SK-N-SH treated with all-trans-retinoic acid at 6 μM for 48 hours (cell line): ENCODE measurements around the gene ERO1A.

ENCODE experiments used
- ATAC-seq: fragments of 200-7000 bp; cut with Tn5 transposase; 3 replicates; pipeline ENCODE4 v1.9.1; 2020; ENCODE audit warnings: mild to moderate bottlenecking, moderate library complexity
- ARNTL ChIP-seq: fragments of 450-650 bp; formaldehyde crosslinking; IDR thresholded peaks from 2 replicates; pipeline ENCODE4 v1.5.0; 2020; ENCODE audit warnings: low read depth, mild to moderate bottlenecking, moderate library complexity, borderline replicate concordance
- BACH2 ChIP-seq: fragments of 250-450 bp; sonication (Bioruptor Pico); IDR thresholded peaks from 2 replicates; pipeline ENCODE4 v1.9.0; 2021; ENCODE audit warnings: mild to moderate bottlenecking, borderline replicate concordance
- CREB5 ChIP-seq: fragments of 250-450 bp; sonication (Bioruptor Pico); IDR thresholded peaks from 2 replicates; pipeline ENCODE4 v1.5.1; 2020; ENCODE audit warnings: low read depth, mild to moderate bottlenecking, moderate library complexity
- CSDC2 ChIP-seq: fragments of 250-450 bp; sonication (Bioruptor Pico); IDR thresholded peaks from 2 replicates; pipeline ENCODE4 v1.5.0; 2020; ENCODE audit warnings: mild to moderate bottlenecking, moderate library complexity
- GLIS3 ChIP-seq: fragments of 250-450 bp; sonication (Bioruptor Pico); IDR thresholded peaks from 2 replicates; pipeline ENCODE4 v1.5.0; 2020; ENCODE audit warnings: mild to moderate bottlenecking, moderate library complexity
- ISL1 ChIP-seq: fragments of 250-450 bp; sonication (Bioruptor Pico); IDR thresholded peaks from 2 replicates; pipeline ENCODE4 v2.1.2; 2022; ENCODE audit warnings: mild to moderate bottlenecking, moderate library complexity
- OSR1 ChIP-seq: fragments of 250-450 bp; sonication (Bioruptor Pico); IDR thresholded peaks from 2 replicates; pipeline ENCODE4 v1.8.0; 2022; ENCODE audit warnings: moderate library complexity, mild to moderate bottlenecking, inconsistent platforms
- PATZ1 ChIP-seq: fragments of 250-450 bp; sonication (Bioruptor Pico); IDR thresholded peaks from 2 replicates; pipeline ENCODE4 v1.8.0; 2020; ENCODE audit warnings: mild to moderate bottlenecking, moderate library complexity, borderline replicate concordance
- POU6F1 ChIP-seq: fragments of 250-450 bp; sonication (Bioruptor Pico); IDR thresholded peaks from 2 replicates; pipeline ENCODE4 v1.8.0; 2021; ENCODE audit warnings: low read depth, mild to moderate bottlenecking, moderate library complexity, borderline replicate concordance
- PPARA ChIP-seq: fragments of 250-450 bp; sonication (Bioruptor Pico); IDR thresholded peaks from 2 replicates; pipeline ENCODE4 v1.5.0; 2020; ENCODE audit warnings: mild to moderate bottlenecking, borderline replicate concordance
- RARB ChIP-seq: fragments of 250-450 bp; sonication (Bioruptor Pico); IDR thresholded peaks from 2 replicates; pipeline ENCODE4 v1.8.0; 2021; ENCODE audit warnings: mild to moderate bottlenecking, moderate library complexity
- TCF4 ChIP-seq: fragments of 250-450 bp; sonication (Bioruptor Pico); IDR thresholded peaks from 2 replicates; pipeline ENCODE4 v1.8.0; 2021; ENCODE audit warnings: mild to moderate bottlenecking, moderate library complexity, borderline replicate concordance
- TOX ChIP-seq: fragments of 250-450 bp; sonication (Bioruptor Pico); IDR thresholded peaks from 2 replicates; pipeline ENCODE4 v1.8.0; 2021; ENCODE audit warnings: mild to moderate bottlenecking, moderate library complexity, borderline replicate concordance
- ZC3H10 ChIP-seq: fragments of 250-450 bp; sonication (Bioruptor Pico); IDR thresholded peaks from 2 replicates; pipeline ENCODE4 v1.5.1; 2021; ENCODE audit warnings: mild to moderate bottlenecking, moderate library complexity
- ZFP3 ChIP-seq: fragments of 250-450 bp; sonication (Bioruptor Pico); IDR thresholded peaks from 2 replicates; pipeline ENCODE4 v1.5.0; 2020; ENCODE audit warnings: mild to moderate bottlenecking, moderate library complexity
- ZNF565 ChIP-seq: fragments of 450-650 bp; formaldehyde crosslinking; conservative IDR thresholded peaks from 2 replicates; pipeline ENCODE4 v1.5.0; 2020; ENCODE audit warnings: low read depth, mild to moderate bottlenecking, moderate library complexity
- ZNF70 ChIP-seq: fragments of 450-650 bp; formaldehyde crosslinking; IDR thresholded peaks from 2 replicates; pipeline ENCODE4 v1.5.0; 2020; ENCODE audit warnings: mild to moderate bottlenecking, moderate library complexity
- ZNF8 ChIP-seq: fragments of 450-650 bp; formaldehyde crosslinking; IDR thresholded peaks from 2 replicates; pipeline ENCODE4 v1.5.0; 2020; ENCODE audit warnings: mild to moderate bottlenecking, moderate library complexity

ERO1A gene

GRCh38 chr14:52735921-52736489, 40.6 kb upstream of the ERO1A start:
- peak; percentile 41; the same call in 2 of the 3 replicates for ATAC-seq

GRCh38 chr14:52733824-52734223, 38.5 kb upstream of the ERO1A start:
- TF ChIP-seq ZNF8, result no peak
- TF ChIP-seq PATZ1 (CRISPR knock-in tag), result no peak
- no peak for TF ChIP-seq TCF4 (CRISPR knock-in tag)
- TF ChIP-seq PPARA (CRISPR knock-in tag), result no peak
- TF ChIP-seq TOX, result no peak
- no peak for TF ChIP-seq CREB5 (CRISPR knock-in tag)
- no peak for TF ChIP-seq POU6F1 (CRISPR knock-in tag)
- ATAC-seq, result no peak

More at GRCh38 chr14:52735921-52736489, 40.6 kb upstream of the ERO1A start:
- TF ChIP-seq ZNF8 (no peak), ZC3H10 (no peak)

- TF ChIP-seq PPARA (CRISPR knock-in tag), result no peak
- no peak for TF ChIP-seq TCF4 (CRISPR knock-in tag)
- TF ChIP-seq POU6F1 (CRISPR knock-in tag), result no peak
- TF ChIP-seq ZFP3 (CRISPR knock-in tag), result no peak
- no peak for TF ChIP-seq RARB (CRISPR knock-in tag)
- TF ChIP-seq ZNF70 (CRISPR knock-in tag), result no peak
- TF ChIP-seq GLIS3, result no peak
- TF ChIP-seq TOX, result no peak
- TF ChIP-seq ARNTL, result no peak
- TF ChIP-seq ZC3H10, result no peak
- no peak for TF ChIP-seq ISL1 (CRISPR knock-in tag)
- no peak for TF ChIP-seq CREB5 (CRISPR knock-in tag)
- TF ChIP-seq BACH2 (CRISPR knock-in tag), result no peak
- no peak for TF ChIP-seq OSR1
- no peak for TF ChIP-seq CSDC2 (CRISPR knock-in tag)
- TF ChIP-seq PATZ1 (CRISPR knock-in tag), result no peak
- TF ChIP-seq ZNF565 (CRISPR knock-in tag), result no peak
- ATAC-seq, result no peak; the same call in 1 of the 3 replicates
Measured at GRCh38 chr14:52730709-52731111, 35.4 kb upstream of the ERO1A start.
